ENCODE results near the gene DCDC2.

DCDC2 gene

DNA sequence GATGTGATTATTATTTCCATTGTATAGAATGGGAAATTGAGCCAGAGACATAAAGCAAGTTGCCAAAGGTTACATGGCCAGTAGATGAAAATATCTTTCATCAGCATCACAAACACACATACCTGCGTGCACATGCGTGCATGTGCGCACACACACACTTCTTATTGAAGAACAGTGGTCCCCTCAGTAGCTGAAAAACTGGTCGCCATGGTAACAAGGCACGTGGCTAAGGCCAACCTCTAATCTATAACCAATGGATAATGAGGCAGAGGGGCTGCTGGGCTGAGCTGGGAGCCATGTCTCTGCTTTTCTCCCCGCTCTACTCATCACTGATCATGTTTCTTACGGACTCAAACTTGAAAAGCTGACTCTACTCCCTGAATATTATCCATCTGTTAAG is 171.5 kb downstream of the DCDC2 start:
- TF ChIP-seq FOXP2 (optimal IDR thresholded peaks at IDR 0.05; ENCODE audit: borderline replicate concordance, extremely low read depth, extremely low read length, insufficient read depth) (no peak), SIN3A (IDR thresholded peaks at IDR 0.05; ENCODE audit: borderline replicate concordance, insufficient read depth, low read length) (no peak), POLR2AphosphoS5 (IDR thresholded peaks at IDR 0.05; ENCODE audit: low read depth, low read length) (no peak), TAF1 (IDR thresholded peaks at IDR 0.05; ENCODE audit: borderline replicate concordance, insufficient read depth, low read length) (no peak)
- TF ChIP-seq, protein P1, sequence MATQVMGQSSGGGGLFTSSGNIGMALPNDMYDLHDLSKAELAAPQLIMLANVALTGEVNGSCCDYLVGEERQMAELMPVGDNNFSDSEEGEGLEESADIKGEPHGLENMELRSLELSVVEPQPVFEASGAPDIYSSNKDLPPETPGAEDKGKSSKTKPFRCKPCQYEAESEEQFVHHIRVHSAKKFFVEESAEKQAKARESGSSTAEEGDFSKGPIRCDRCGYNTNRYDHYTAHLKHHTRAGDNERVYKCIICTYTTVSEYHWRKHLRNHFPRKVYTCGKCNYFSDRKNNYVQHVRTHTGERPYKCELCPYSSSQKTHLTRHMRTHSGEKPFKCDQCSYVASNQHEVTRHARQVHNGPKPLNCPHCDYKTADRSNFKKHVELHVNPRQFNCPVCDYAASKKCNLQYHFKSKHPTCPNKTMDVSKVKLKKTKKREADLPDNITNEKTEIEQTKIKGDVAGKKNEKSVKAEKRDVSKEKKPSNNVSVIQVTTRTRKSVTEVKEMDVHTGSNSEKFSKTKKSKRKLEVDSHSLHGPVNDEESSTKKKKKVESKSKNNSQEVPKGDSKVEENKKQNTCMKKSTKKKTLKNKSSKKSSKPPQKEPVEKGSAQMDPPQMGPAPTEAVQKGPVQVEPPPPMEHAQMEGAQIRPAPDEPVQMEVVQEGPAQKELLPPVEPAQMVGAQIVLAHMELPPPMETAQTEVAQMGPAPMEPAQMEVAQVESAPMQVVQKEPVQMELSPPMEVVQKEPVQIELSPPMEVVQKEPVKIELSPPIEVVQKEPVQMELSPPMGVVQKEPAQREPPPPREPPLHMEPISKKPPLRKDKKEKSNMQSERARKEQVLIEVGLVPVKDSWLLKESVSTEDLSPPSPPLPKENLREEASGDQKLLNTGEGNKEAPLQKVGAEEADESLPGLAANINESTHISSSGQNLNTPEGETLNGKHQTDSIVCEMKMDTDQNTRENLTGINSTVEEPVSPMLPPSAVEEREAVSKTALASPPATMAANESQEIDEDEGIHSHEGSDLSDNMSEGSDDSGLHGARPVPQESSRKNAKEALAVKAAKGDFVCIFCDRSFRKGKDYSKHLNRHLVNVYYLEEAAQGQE (IDR thresholded peaks at IDR 0.05; ENCODE audit: insufficient read depth in 1 of 2, low read depth in 2 of 2, low read length in 2 of 2) = no peak

DNA sequence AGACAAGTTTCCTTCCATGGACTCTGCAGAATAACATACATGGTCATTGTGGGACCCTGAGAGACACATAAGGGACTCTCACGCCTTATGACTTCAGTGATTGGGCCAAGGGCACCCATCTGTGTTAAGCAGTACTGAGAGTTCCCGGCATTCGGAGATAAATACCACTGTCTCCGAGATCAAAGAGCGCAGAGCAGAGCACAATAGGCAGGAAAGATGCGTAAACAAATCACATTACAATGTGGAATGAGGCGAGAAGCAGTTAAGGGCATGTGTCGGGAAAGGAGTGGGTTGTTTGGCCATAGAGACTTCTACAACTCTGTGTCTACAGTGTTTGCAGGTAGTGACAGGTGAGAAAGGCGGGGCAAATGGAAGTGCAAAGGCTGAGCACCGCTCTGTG is 174.3 kb downstream of the DCDC2 start:
- TF ChIP-seq, protein P1 (IDR thresholded peaks at IDR 0.05; ENCODE audit: insufficient read depth in 1 of 2, low read depth in 2 of 2, low read length in 2 of 2) = no peak
- TF ChIP-seq SIN3A (IDR thresholded peaks at IDR 0.05; ENCODE audit: borderline replicate concordance, insufficient read depth, low read length) = no peak
- TF ChIP-seq POLR2AphosphoS5 (IDR thresholded peaks at IDR 0.05; ENCODE audit: low read depth, low read length) = no peak
- TF ChIP-seq TAF1 (IDR thresholded peaks at IDR 0.05; ENCODE audit: borderline replicate concordance, insufficient read depth, low read length) = no peak
- TF ChIP-seq FOXP2 (optimal IDR thresholded peaks at IDR 0.05; ENCODE audit: borderline replicate concordance, extremely low read depth, extremely low read length, insufficient read depth) = no peak

DNA sequence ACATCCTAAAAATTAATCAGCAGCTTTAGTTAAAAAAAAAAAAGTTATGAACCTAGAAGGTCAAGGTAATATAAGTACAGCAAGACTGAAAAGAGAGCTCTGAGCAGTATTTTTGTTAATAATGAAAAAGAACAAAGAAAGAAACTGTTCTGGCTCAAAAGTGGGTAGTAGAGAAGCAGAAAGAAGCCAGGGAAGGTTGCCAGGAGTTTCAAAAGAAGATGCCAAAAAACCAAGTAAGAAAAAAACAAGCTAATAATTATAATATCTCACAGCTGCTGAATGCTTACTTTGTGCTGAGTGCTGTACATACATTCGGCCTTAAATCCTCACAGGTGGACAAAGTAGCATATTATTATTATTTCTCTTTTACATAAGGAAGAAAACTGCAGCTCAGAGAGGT is 200.0 kb downstream of the DCDC2 start:
- TF ChIP-seq SIN3A (IDR thresholded peaks at IDR 0.05; ENCODE audit: borderline replicate concordance, insufficient read depth, low read length) (no peak), FOXP2 (optimal IDR thresholded peaks at IDR 0.05; ENCODE audit: borderline replicate concordance, extremely low read depth, extremely low read length, insufficient read depth) (no peak), TAF1 (IDR thresholded peaks at IDR 0.05; ENCODE audit: borderline replicate concordance, insufficient read depth, low read length) (no peak), POLR2AphosphoS5 (IDR thresholded peaks at IDR 0.05; ENCODE audit: low read depth, low read length) (no peak)
- TF ChIP-seq, protein P1 (IDR thresholded peaks at IDR 0.05; ENCODE audit: insufficient read depth in 1 of 2, low read depth in 2 of 2, low read length in 2 of 2) = no peak

DNA sequence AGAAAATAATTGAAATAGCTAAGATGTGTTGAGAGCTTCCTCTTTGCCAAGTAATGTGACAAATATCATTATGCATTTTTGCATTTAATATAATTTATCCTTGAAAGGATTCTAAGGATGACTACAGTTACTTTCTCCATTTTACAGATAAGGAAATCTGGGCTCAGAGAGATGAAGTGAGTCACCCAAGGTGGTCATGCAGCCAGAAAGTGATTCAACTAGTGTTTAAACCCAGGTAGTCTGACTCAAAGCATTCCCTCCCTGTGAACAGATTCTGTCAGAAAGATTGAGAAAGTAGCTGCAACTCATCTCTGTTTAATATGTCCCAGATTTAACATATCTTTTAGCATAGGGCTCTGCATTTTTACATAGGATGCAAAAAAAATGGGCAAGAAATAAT is 203.7 kb downstream of the DCDC2 start:
- TF ChIP-seq SIN3A (IDR thresholded peaks at IDR 0.05; ENCODE audit: borderline replicate concordance, insufficient read depth, low read length) = no peak
- TF ChIP-seq POLR2AphosphoS5 (IDR thresholded peaks at IDR 0.05; ENCODE audit: low read depth, low read length) = no peak
- no peak for TF ChIP-seq TAF1 (IDR thresholded peaks at IDR 0.05; ENCODE audit: borderline replicate concordance, insufficient read depth, low read length)
- no peak for TF ChIP-seq FOXP2 (optimal IDR thresholded peaks at IDR 0.05; ENCODE audit: borderline replicate concordance, extremely low read depth, extremely low read length, insufficient read depth)
- TF ChIP-seq, protein P1 (IDR thresholded peaks at IDR 0.05; ENCODE audit: insufficient read depth in 1 of 2, low read depth in 2 of 2, low read length in 2 of 2) = no peak

DNA sequence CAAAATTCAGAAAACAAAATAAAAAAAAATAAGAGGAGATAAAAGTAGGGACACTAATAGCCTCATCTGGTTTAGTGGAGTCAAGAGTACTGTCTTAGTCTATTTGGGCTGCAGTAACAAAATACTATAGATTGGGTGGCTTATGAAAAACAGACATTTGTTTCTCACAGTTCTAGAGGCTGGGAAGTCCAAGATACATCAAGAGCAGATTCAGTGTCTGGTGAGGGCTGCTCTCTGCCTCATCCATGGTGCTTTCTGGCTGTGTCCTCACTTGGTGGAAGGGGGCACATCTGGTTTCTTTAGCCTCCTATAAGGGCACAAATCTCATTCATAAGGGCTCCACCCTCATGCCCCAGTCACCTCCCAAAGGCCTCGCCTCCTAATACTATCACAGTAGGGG is 205.8 kb downstream of the DCDC2 start:
- TF ChIP-seq SIN3A (IDR thresholded peaks at IDR 0.05; ENCODE audit: borderline replicate concordance, insufficient read depth, low read length) (no peak), TAF1 (IDR thresholded peaks at IDR 0.05; ENCODE audit: borderline replicate concordance, insufficient read depth, low read length) (no peak), FOXP2 (optimal IDR thresholded peaks at IDR 0.05; ENCODE audit: borderline replicate concordance, extremely low read depth, extremely low read length, insufficient read depth) (no peak), POLR2AphosphoS5 (IDR thresholded peaks at IDR 0.05; ENCODE audit: low read depth, low read length) (no peak)
- TF ChIP-seq, protein P1 (IDR thresholded peaks at IDR 0.05; ENCODE audit: insufficient read depth in 1 of 2, low read depth in 2 of 2, low read length in 2 of 2) = no peak

Data from PFSK-1 (cell line).